Stimulated activated CD8-positive, alpha-beta memory T cell treated with anti-CD3 and anti-CD28 coated beads, Interleukin-15, amount 100 ng/mL, for 1 hour (primary cell): ENCODE data around the gene GSTA1.
"Not testable (repeated sequence)": the region's sequence is repeated elsewhere in the genome, so short reads cannot be mapped to it uniquely, and the experiment has no call there.

Experiments used
- DNase-seq: peaks from one replicate; pipeline ENCODE4 v3.0.0-alpha.2; 2020; ENCODE audit warnings: low read depth

Gene GSTA1

GRCh38 chr6:52803668-52804255 lies at the start of gene GSTA1:
Gene GSTA1 (minus strand): TSS chr6:52803816. CDS start chr6:52799267, 4,549 bp downstream.
- not testable (repeated sequence) for DNase-seq

GRCh38 chr6:52849137-52849536 lies 45.5 kb upstream of the GSTA1 start:
- no peak for DNase-seq

GRCh38 chr6:52846002-52846401 lies 42.4 kb upstream of the GSTA1 start:
- no peak for DNase-seq

GRCh38 chr6:52843605-52844004 lies 40.0 kb upstream of the GSTA1 start:
- DNase-seq = no peak

GRCh38 chr6:52840763-52841585 lies 37.4 kb upstream of the GSTA1 start, which contains the start of gene GSTA5:
Gene GSTA5 (minus strand): TSS chr6:52840813.
- no peak for DNase-seq

- DNase-seq = peak; percentile 13
These were observed 35.8 kb upstream of the GSTA1 start for GRCh38 chr6:52839124-52840055.

- no peak for DNase-seq
These were observed 30.9 kb upstream of the GSTA1 start for GRCh38 chr6:52834481-52834880.

- not testable (repeated sequence) for DNase-seq
These were observed 27.3 kb upstream of the GSTA1 start for GRCh38 chr6:52830869-52831268.

- DNase-seq = no peak
These were observed 25.6 kb upstream of the GSTA1 start for GRCh38 chr6:52829046-52829817.

GRCh38 chr6:52828621-52829020 lies 25.0 kb upstream of the GSTA1 start:
- not testable (repeated sequence) for DNase-seq

- DNase-seq = not testable (repeated sequence)
These were observed 23.6 kb upstream of the GSTA1 start for GRCh38 chr6:52827073-52827783.

GRCh38 chr6:52826513-52826912 lies 22.9 kb upstream of the GSTA1 start:
- DNase-seq = no peak

GRCh38 chr6:52825900-52826459 lies 22.4 kb upstream of the GSTA1 start:
- not testable (repeated sequence) for DNase-seq

GRCh38 chr6:52825270-52825793 lies 21.7 kb upstream of the GSTA1 start:
- not testable (repeated sequence) for DNase-seq

GRCh38 chr6:52821842-52822241 lies 18.2 kb upstream of the GSTA1 start:
- DNase-seq = no peak

- DNase-seq = no peak
These were observed 16.6 kb upstream of the GSTA1 start for GRCh38 chr6:52820198-52820597.

GRCh38 chr6:52815167-52816092 lies 11.8 kb upstream of the GSTA1 start:
- peak; percentile 4 for DNase-seq

GRCh38 chr6:52814545-52814944 lies 10.9 kb upstream of the GSTA1 start:
- not testable (repeated sequence) for DNase-seq

GRCh38 chr6:52809777-52810176 lies 6.2 kb upstream of the GSTA1 start:
- DNase-seq = not testable (repeated sequence)
